Coronary artery (tissue), 2 donors: ENCODE results near the gene ADORA2B.
"Not testable (repeated sequence)": the region's sequence is repeated elsewhere in the genome, so short reads cannot be mapped to it uniquely, and the experiment has no call there.

Experiments
- DNase-seq: peaks from one replicate; pipeline ENCODE4 v3.0.0-alpha.2; 2017; ENCODE audit warnings: low spot score
- H3K27ac ChIP-seq, 2 donors: fragments of 200-600 bp; sonication (generic); one replicate each; pipeline ENCODE4 v1.5.1; 2016 to 2019
- H3K4me3 ChIP-seq: fragments of 200-600 bp; sonication (generic); 2 replicates; pipeline ENCODE4 v1.5.1; 2016; ENCODE audit warnings: mild to moderate bottlenecking, moderate library complexity
- CTCF ChIP-seq: fragments of 200-600 bp; sonication (generic); IDR thresholded peaks from one replicate; pipeline ENCODE4 v1.5.1; 2019; ENCODE audit warnings: antibody characterized with exemption

Gene ADORA2B

GRCh38 chr17:15972497-15972951, 27.6 kb downstream of the ADORA2B start:
- no peak for TF ChIP-seq CTCF
- no peak for DNase-seq
- no peak overlapping the region for H3K27ac ChIP-seq
- H3K4me3 ChIP-seq: no peak overlapping the region

GRCh38 chr17:15973016-15973415, 28.1 kb downstream of the ADORA2B start:
- no peak for DNase-seq
- H3K4me3 ChIP-seq: no peak overlapping the region
- no peak overlapping the region for H3K27ac ChIP-seq
- TF ChIP-seq CTCF: no peak

GRCh38 chr17:15973834-15974233, 28.9 kb downstream of the ADORA2B start:
- no peak for DNase-seq
- Histone ChIP-seq H3K4me3 (no peak overlapping the region), H3K27ac (no peak overlapping the region)
- TF ChIP-seq CTCF: no peak

GRCh38 chr17:15977894-15978293, 33.0 kb downstream of the ADORA2B start:
- no peak for TF ChIP-seq CTCF
- no peak for DNase-seq
- Histone ChIP-seq H3K27ac (no peak overlapping the region), H3K4me3 (no peak overlapping the region)

GRCh38 chr17:15978606-15979005, 33.7 kb downstream of the ADORA2B start:
- DNase-seq: no peak
- Histone ChIP-seq H3K4me3 (no peak overlapping the region), H3K27ac (no peak overlapping the region)
- TF ChIP-seq CTCF: no peak

- H3K27ac ChIP-seq, DNase-seq, H3K4me3 ChIP-seq: not testable (repeated sequence)
These were observed 34.1 kb downstream of the ADORA2B start for GRCh38 chr17:15979013-15979412.

- no peak overlapping the region for H3K4me3 ChIP-seq
- H3K27ac ChIP-seq: no peak overlapping the region
- TF ChIP-seq CTCF: no peak
- no peak for DNase-seq
These were observed 36.3 kb downstream of the ADORA2B start for GRCh38 chr17:15981208-15981607.
